GM12878 (cell line): ENCODE measurements around the gene MORC1. TPM values are rescaled to one million over a fixed set of nuclear protein-coding genes. Genes with fewer than 3 reads are reported as not detected.

ENCODE experiments used
- ATAC-seq: fragments of 200-7000 bp; cut with Tn5 transposase; 3 replicates; pipeline ENCODE4 v1.9.1; 2020; ENCODE audit warnings: mild to moderate bottlenecking, moderate library complexity
- BruUV-seq: library from RNA; stranded (reverse); fragments of 400-500 nt; replicated peaks from 2 replicates; lab custom pipeline; 2021; lab: Mats Ljungman, UMichigan
- CTCF ChIA-PET: fragments of 300-600 bp; sonication (Branson Sonifier 250); formaldehyde crosslinking; extraction: SDS; loops from one replicate; lab custom pipeline; 2021; ENCODE audit warnings: inconsistent platforms; lab: Yijun Ruan, JAX
- POLR2A ChIA-PET: fragments of 350-600 bp; formaldehyde crosslinking; extraction: SDS; loops from one replicate; lab custom pipeline; 2021; ENCODE audit warnings: inconsistent platforms; lab: Charles Lee
- RAD21 ChIA-PET: fragments of 300-600 bp; sonication (Branson Sonifier 250); formaldehyde crosslinking; loops from one replicate; lab custom pipeline; 2023; ENCODE audit warnings: antibody characterized with exemption; ENCODE audit not compliant: unreplicated experiment; lab: Charles Lee
- SMC1A ChIA-PET: fragments of 300-600 bp; sonication (Branson Sonifier 250); formaldehyde crosslinking; loops from one replicate; lab custom pipeline; 2023; ENCODE audit not compliant: unreplicated experiment, uncharacterized antibody; lab: Charles Lee
- DNase-seq: peaks from one replicate; pipeline ENCODE4 v3.0.0-alpha.2; 2011; ENCODE audit warnings: low read depth, low spot score
- FAIRE-seq: peaks from 3 replicates; lab custom pipeline; 2011; peaks lifted over from hg19 to GRCh38; lab: Jason Lieb, UNC
- H2AFZ ChIP-seq: 2 replicates; pipeline ENCODE4 v1.6.0; 2011; ENCODE audit warnings: low read depth, low read length, control low read depth; ENCODE audit not compliant: control insufficient read depth
- H3K27ac ChIP-seq: 2 replicates; pipeline ENCODE4 v1.5.1; 2011; ENCODE audit warnings: control low read depth; ENCODE audit not compliant: control insufficient read depth, insufficient read depth
- H3K27me3 ChIP-seq, 2 experiments: replicated peaks in 1 of 2; 2 replicates each; pipeline versions ENCODE4 v1.6.0 to v1.6.1; 2011; ENCODE audit warnings: low read length in 1 of 2; ENCODE audit not compliant: control insufficient read depth in 2 of 2, insufficient read depth in 2 of 2
- H3K36me3 ChIP-seq, 2 experiments: 2 replicates each; pipeline ENCODE4 v1.5.1; 2011; ENCODE audit warnings: low read length in 1 of 2; ENCODE audit not compliant: control insufficient read depth in 2 of 2, insufficient read depth in 2 of 2
- H3K4me1 ChIP-seq: 2 replicates; pipeline ENCODE4 v1.6.1; 2011; ENCODE audit warnings: mild to moderate bottlenecking, low read length, moderate library complexity, mixed read lengths; ENCODE audit not compliant: control insufficient read depth, insufficient read depth
- H3K4me2 ChIP-seq: 2 replicates; pipeline ENCODE4 v1.6.0; 2011; ENCODE audit warnings: control low read depth; ENCODE audit not compliant: control insufficient read depth, insufficient read depth
- H3K4me3 ChIP-seq: fragments of 200-600 bp; sonication (generic); 2 replicates; pipeline ENCODE4 v1.5.1; 2016
- H3K79me2 ChIP-seq: 2 replicates; pipeline ENCODE4 v1.6.0; 2011; ENCODE audit warnings: low read length; ENCODE audit not compliant: control insufficient read depth, insufficient read depth
- H3K9ac ChIP-seq: 2 replicates; pipeline ENCODE4 v1.8.0; 2011; ENCODE audit warnings: low read length, control low read depth, mixed read lengths; ENCODE audit not compliant: control insufficient read depth, insufficient read depth
- H3K9me3 ChIP-seq: replicated peaks from 3 replicates; pipeline ENCODE4 v1.5.1; 2011; ENCODE audit warnings: mild to moderate bottlenecking, low read length; ENCODE audit not compliant: control insufficient read depth, insufficient read depth
- H4K20me1 ChIP-seq: 2 replicates; pipeline ENCODE4 v1.6.0; 2011; ENCODE audit not compliant: control insufficient read depth, insufficient read depth
- BCL11A ChIP-seq: IDR thresholded peaks from 2 replicates; pipeline ENCODE4 v1.6.1; 2011; ENCODE audit warnings: low read depth, low read length
- BCL3 ChIP-seq: IDR thresholded peaks from 2 replicates; pipeline ENCODE4 v1.6.1; 2011; ENCODE audit warnings: borderline replicate concordance, low read depth, mild to moderate bottlenecking, moderate library complexity, low read length; ENCODE audit not compliant: insufficient read depth, poor library complexity, severe bottlenecking
- CREB1 ChIP-seq: IDR thresholded peaks from 2 replicates; pipeline ENCODE4 v1.6.1; 2012; ENCODE audit warnings: low read depth, mild to moderate bottlenecking, inconsistent platforms
- FOS ChIP-seq: IDR thresholded peaks from 3 replicates; pipeline ENCODE4 v1.6.1; 2011; ENCODE audit warnings: borderline replicate concordance; ENCODE audit not compliant: insufficient read length; ENCODE audit errors: extremely low read depth
- HCFC1 ChIP-seq: fragments of 150-350 bp; IDR thresholded peaks from 2 replicates; pipeline ENCODE4 v1.6.1; 2014; ENCODE audit warnings: low read length
- MAX ChIP-seq: IDR thresholded peaks from 2 replicates; pipeline ENCODE4 v1.6.1; 2012; ENCODE audit warnings: low read depth, low read length, improper control_type of control experiment
- MYB ChIP-seq: fragments of 150-350 bp; IDR thresholded peaks from 2 replicates; pipeline ENCODE4 v1.6.1; 2014; ENCODE audit warnings: mild to moderate bottlenecking, low read depth, low read length, borderline replicate concordance
- PKNOX1 ChIP-seq: fragments of 450-650 bp; IDR thresholded peaks from 2 replicates; pipeline ENCODE4 v1.6.1; 2016; ENCODE audit warnings: mild to moderate bottlenecking
- SMC3 ChIP-seq: IDR thresholded peaks from 2 replicates; pipeline ENCODE4 v1.6.1; 2011; ENCODE audit warnings: low read length, improper control_type of control experiment, borderline replicate concordance
- YBX1 ChIP-seq: fragments of 450-650 bp; IDR thresholded peaks from 2 replicates; pipeline ENCODE4 v1.6.1; 2016; ENCODE audit warnings: antibody characterized with exemption
- ZBTB40 ChIP-seq: fragments of 450-650 bp; IDR thresholded peaks from 2 replicates; pipeline ENCODE4 v1.6.1; 2016; ENCODE audit warnings: mild to moderate bottlenecking, moderate library complexity, borderline replicate concordance
- ZNF687 ChIP-seq: fragments of 450-650 bp; IDR thresholded peaks from 2 replicates; pipeline ENCODE4 v1.6.1; 2017; ENCODE audit warnings: mild to moderate bottlenecking, moderate library complexity
- WGBS: methylation state at CpG from one replicate; pipeline ENCODE4 v1.1.6; 2016; ENCODE audit warnings: low lambda C conversion rate; ENCODE audit not compliant: insufficient replicate concordance, insufficient coverage; ENCODE audit errors: missing lambda C conversion rate; 5-methylcytosine and 5-hydroxymethylcytosine counted together
- in situ Hi-C: fragments of 300-500 bp; cut with MboI; formaldehyde crosslinking; loops from 9 replicates; pipeline ENCODE4 v1.14.3; 2018; ENCODE audit warnings: mixed read lengths
- intact Hi-C: fragments of 100-400 bp; cut with micrococcal nuclease; formaldehyde crosslinking; loops from one replicate; pipeline ENCODE4 v1.14.2; 2022; ENCODE audit not compliant: unreplicated experiment
- polyA plus RNA-seq, 11 experiments: library from polyadenylated mRNA; depleted of rRNA in 4 of 11; unstranded in 6 of 11; stranded (reverse) in 5 of 11; fragments of >200 nt; fragmentation: Nextera tagmentation in 4 of 11; fragmentation: Illumina TruSeq in 1 of 11; extraction: Ambion mirVana in 4 of 11; extraction: Trizol in 1 of 11; gene quantifications; 1 replicate in 1 of 11; 2 replicates in 10 of 11; pipeline versions ENCODE4 v1.2.1 to v1.2.3, GENCODE V29; 2011 to 2016; ENCODE audit warnings: inconsistent platforms in 2 of 11, missing spikeins in 2 of 11, low read depth in 1 of 11
- total RNA-seq, 4 experiments: library from RNA; depleted of rRNA in 3 of 4; stranded (reverse); fragments of >200 nt in 3 of 4; fragmentation: Illumina TruSeq in 1 of 4; extraction: Trizol in 1 of 4; gene quantifications; 2 replicates each; pipeline versions ENCODE4 v1.2.1 to v1.2.3, GENCODE V29; 2013 to 2021

Gene MORC1
- total and polyA plus RNA-seq, 10 of the 15 experiments (the other 5 are each of a cell fraction or from before 2014, with no cell fraction given): 0.18 TPM; not detected in 9

GRCh38 chr3:108976058-108976457 lies 141.9 kb downstream of the MORC1 start (continued):
- TF ChIP-seq ZNF687: no peak

- ChIA-PET CTCF (no interaction called here), POLR2A (no interaction called here), SMC1A (no interaction called here), RAD21 (no interaction called here)
- no peaks in the 10 kb centered on the region for H3K9me3 ChIP-seq
- no peak overlapping the region for H3K27ac ChIP-seq
- no peaks in the 10 kb centered on the region for H3K36me3 ChIP-seq
- H3K9ac ChIP-seq: no peak overlapping the region
- peaks cover 0 to 1% of the 10 kb centered on the region in 2 experiments; a peak in 1 of 4 replicates for H3K27me3 ChIP-seq
- H4K20me1 ChIP-seq: no peaks in the 10 kb centered on the region
- WGBS: 0% methylated on average over 1 of the region's 1 CpG
- H3K79me2 ChIP-seq: no peaks in the 10 kb centered on the region
- ATAC-seq (no peak), FAIRE-seq (no peak), DNase-seq (no peak)
- no peak overlapping the region for H3K4me3 ChIP-seq
- in situ Hi-C loops: no loop called here
- BruUV-seq: no TSS peak
- H3K4me2 ChIP-seq: no peak overlapping the region
- H2AFZ ChIP-seq: no peak overlapping the region
- intact Hi-C loops: no loop called here
- no peaks in the 10 kb centered on the region for H3K4me1 ChIP-seq
- no peak for TF ChIP-seq SMC3
- no peak for TF ChIP-seq CREB1
- TF ChIP-seq YBX1: no peak
- no peak for TF ChIP-seq MAX
- no peak for TF ChIP-seq BCL11A
- no peak for TF ChIP-seq PKNOX1
- no peak for TF ChIP-seq ZBTB40
- no peak for TF ChIP-seq MYB
- TF ChIP-seq FOS: no peak
- TF ChIP-seq HCFC1: no peak
- no peak for TF ChIP-seq BCL3
Measured at GRCh38 chr3:108973019-108973418, 144.9 kb downstream of the MORC1 start.
